22Rv1 (cell line): ENCODE data around the gene ASMTL.

Experiments used
- CTCF ChIP-seq: fragments of 450-650 bp; IDR thresholded peaks from 2 replicates; pipeline ENCODE4 v1.5.1; 2017; ENCODE audit warnings: mild to moderate bottlenecking
- ZFX ChIP-seq: fragments of 450-650 bp; IDR thresholded peaks from 2 replicates; pipeline ENCODE4 v1.6.1; 2017; ENCODE audit warnings: antibody characterized with exemption, borderline replicate concordance

- TF ChIP-seq CTCF (no peak), ZFX (no peak)
Observed at GRCh38 chrX:1430451-1430850, 22.3 kb downstream of the ASMTL start.
